GM23338 (cell line): Measurements from ENCODE around the gene HEXD. TPM values are rescaled to one million over a fixed set of nuclear protein-coding genes. Genes with fewer than 3 reads are reported as not detected.

Experiments
- ATAC-seq: fragments of 200-7000 bp; cut with Tn5 transposase; 3 replicates; pipeline ENCODE4 v1.9.1; 2020
- DNase-seq: peaks from one replicate; pipeline ENCODE4 v3.0.0-alpha.2; 2015; ENCODE audit warnings: low spot score
- H2AFZ ChIP-seq: fragments of 200-600 bp; sonication (generic); 2 replicates; pipeline ENCODE4 v1.8.0; 2016; ENCODE audit warnings: antibody characterized with exemption, mild to moderate bottlenecking, moderate library complexity
- H3F3A ChIP-seq: fragments of 200-600 bp; sonication (generic); replicated peaks from 2 replicates; pipeline ENCODE4 v1.8.0; 2017; ENCODE audit warnings: antibody characterized with exemption, mixed run types, low read depth
- H3K27ac ChIP-seq: fragments of 200-600 bp; sonication (generic); 2 replicates; pipeline ENCODE4 v1.6.1; 2016; ENCODE audit warnings: low read depth
- H3K27me3 ChIP-seq: fragments of 200-600 bp; sonication (generic); 2 replicates; pipeline ENCODE4 v1.8.0; 2016; ENCODE audit warnings: mild to moderate bottlenecking, mixed run types, moderate library complexity; ENCODE audit not compliant: insufficient read depth
- H3K36me3 ChIP-seq: fragments of 200-600 bp; sonication (generic); 2 replicates; pipeline ENCODE4 v1.8.0; 2016; ENCODE audit warnings: mild to moderate bottlenecking; ENCODE audit not compliant: insufficient read depth
- H3K4me1 ChIP-seq: fragments of 200-600 bp; sonication (generic); 2 replicates; pipeline ENCODE4 v1.8.0; 2016; ENCODE audit warnings: mild to moderate bottlenecking, moderate library complexity; ENCODE audit not compliant: insufficient read depth
- H3K4me2 ChIP-seq: fragments of 200-600 bp; sonication (generic); 2 replicates; pipeline ENCODE4 v1.7.1; 2017; ENCODE audit warnings: mixed run types
- H3K4me3 ChIP-seq: fragments of 200-600 bp; sonication (generic); 2 replicates; pipeline ENCODE4 v1.6.1; 2016; ENCODE audit warnings: mixed run types
- H3K79me2 ChIP-seq: fragments of 200-600 bp; sonication (generic); replicated peaks from 2 replicates; pipeline ENCODE4 v1.8.0; 2017; ENCODE audit warnings: mild to moderate bottlenecking; ENCODE audit not compliant: insufficient read depth
- H3K9me2 ChIP-seq: fragments of 200-600 bp; sonication (generic); 2 replicates; pipeline ENCODE4 v1.8.0; 2017; ENCODE audit not compliant: insufficient read depth
- H4K20me1 ChIP-seq: fragments of 200-600 bp; sonication (generic); replicated peaks from 2 replicates; pipeline ENCODE4 v1.8.0; 2017; ENCODE audit warnings: mild to moderate bottlenecking; ENCODE audit not compliant: insufficient read depth
- H3K27ac Mint-ChIP-seq: 2 replicates; pipeline ENCODE4 v1.8.0; 2020; ENCODE audit warnings: inconsistent platforms, mild to moderate bottlenecking, moderate library complexity, mixed read lengths
- H3K27me3 Mint-ChIP-seq: 3 replicates; pipeline ENCODE4 v1.8.0; 2022; ENCODE audit warnings: low read depth, mild to moderate bottlenecking, moderate library complexity, mixed read lengths, inconsistent platforms; ENCODE audit not compliant: insufficient read depth, poor library complexity
- H3K36me3 Mint-ChIP-seq: 3 replicates; pipeline ENCODE4 v1.8.0; 2021; ENCODE audit warnings: low read depth, mild to moderate bottlenecking, inconsistent platforms, moderate library complexity, mixed read lengths
- H3K4me1 Mint-ChIP-seq: 3 replicates; pipeline ENCODE4 v1.8.0; 2020; ENCODE audit warnings: mild to moderate bottlenecking, inconsistent platforms, mixed read lengths
- H3K4me3 Mint-ChIP-seq: 3 replicates; pipeline ENCODE4 v1.8.0; 2021; ENCODE audit warnings: moderate library complexity, mild to moderate bottlenecking, inconsistent platforms, mixed read lengths
- H3K9me3 Mint-ChIP-seq: 3 replicates; pipeline ENCODE4 v1.8.0; 2020; ENCODE audit warnings: moderate library complexity, mild to moderate bottlenecking, inconsistent platforms, mixed read lengths
- CREB1 ChIP-seq: fragments of 250-450 bp; sonication (Bioruptor Pico); IDR thresholded peaks from 2 replicates; pipeline ENCODE4 v1.5.0; 2020; ENCODE audit warnings: low read depth, mild to moderate bottlenecking, moderate library complexity
- ETS1 ChIP-seq: IDR thresholded peaks from 2 replicates; pipeline ENCODE4 v1.6.1; 2016; ENCODE audit warnings: antibody characterized with exemption
- EZH2 ChIP-seq: fragments of 200-600 bp; sonication (generic); IDR thresholded peaks from one replicate; pipeline ENCODE4 v1.8.0; 2017; ENCODE audit warnings: antibody characterized with exemption, mild to moderate bottlenecking, low read depth; ENCODE audit not compliant: unreplicated experiment
- EZH2phosphoT487 ChIP-seq: fragments of 200-600 bp; sonication (generic); IDR thresholded peaks from one replicate; pipeline ENCODE4 v1.8.1; 2018; ENCODE audit warnings: antibody characterized with exemption; ENCODE audit not compliant: unreplicated experiment
- JUNB ChIP-seq: IDR thresholded peaks from one replicate; pipeline ENCODE4 v1.6.1; 2016; ENCODE audit warnings: antibody characterized with exemption; ENCODE audit not compliant: unreplicated experiment
- NANOG ChIP-seq: IDR thresholded peaks from 2 replicates; pipeline ENCODE4 v1.6.1; 2016; ENCODE audit warnings: antibody characterized with exemption, borderline replicate concordance
- POLR2AphosphoS5 ChIP-seq: IDR thresholded peaks from 2 replicates; pipeline ENCODE4 v1.6.1; 2016; ENCODE audit warnings: antibody characterized with exemption, low read depth
- REST ChIP-seq: IDR thresholded peaks from one replicate; pipeline ENCODE4 v1.6.1; 2018; ENCODE audit warnings: antibody characterized with exemption; ENCODE audit not compliant: unreplicated experiment
- STAT1 ChIP-seq: IDR thresholded peaks from one replicate; pipeline ENCODE4 v1.6.1; 2016; ENCODE audit warnings: antibody characterized with exemption; ENCODE audit not compliant: unreplicated experiment
- ZNF114 ChIP-seq: fragments of 250-450 bp; sonication (Bioruptor Pico); IDR thresholded peaks from 2 replicates; pipeline ENCODE4 v1.5.0; 2020; ENCODE audit warnings: mild to moderate bottlenecking, moderate library complexity
- ZNF331 ChIP-seq: fragments of 250-450 bp; sonication (Bioruptor Pico); IDR thresholded peaks from 2 replicates; pipeline ENCODE4 v1.5.0; 2020; ENCODE audit warnings: low read depth, mild to moderate bottlenecking, moderate library complexity
- polyA plus RNA-seq: library from polyadenylated mRNA; unstranded; fragments of >200 nt; fragmentation: Nextera tagmentation; extraction: Ambion mirVana; gene quantifications from 2 replicates; pipeline ENCODE4 v1.2.1, GENCODE V29; 2016
- total RNA-seq: library from RNA; depleted of rRNA; stranded (reverse); fragments of >200 nt; shearing (Covaris generic); gene quantifications from 2 replicates; pipeline ENCODE4 v1.2.3, GENCODE V29; 2014
- TF ChIP-seq, protein P1 (sequence below), 2 experiments: fragments of 200-600 bp in 1 of 2; sonication (generic) in 1 of 2; conservative IDR thresholded peaks; 2 replicates each; pipeline versions ENCODE4 v1.5.1 to v1.6.1; 2016 to 2017; ENCODE audit warnings: antibody characterized with exemption in 2 of 2, low read depth in 2 of 2, mild to moderate bottlenecking in 2 of 2, moderate library complexity in 1 of 2
- TF ChIP-seq, protein P2 (sequence below): fragments of 250-450 bp; sonication (Bioruptor Pico); IDR thresholded peaks from 2 replicates; pipeline ENCODE4 v1.5.0; 2020; ENCODE audit warnings: mild to moderate bottlenecking, moderate library complexity

Gene HEXD
- total and polyA plus RNA-seq, 2 experiments from 2014 or later, result 11.9 to 31.1 TPM

- H3K36me3 Mint-ChIP-seq, result peaks cover 68% of the 10 kb centered on the region
- Histone ChIP-seq H3K27me3 (no peaks in the 10 kb centered on the region), H3K9me2 (no peaks in the 10 kb centered on the region), H2AFZ (no peak overlapping the region), H3K36me3 (peaks cover 18% of the 10 kb centered on the region), H3K27ac (no peak overlapping the region), H3K4me2 (no peak overlapping the region), H3K79me2 (no peaks in the 10 kb centered on the region), H3K4me3 (no peak overlapping the region), H4K20me1 (peaks cover 2% of the 10 kb centered on the region; the same call in 1 of the 2 replicates), H3K4me1 (no peaks in the 10 kb centered on the region), H3F3A (0 out of 2 replicates have a peak, but pooled peaks cover 3% of the 10 kb centered on the region)
- H3K27me3 Mint-ChIP-seq, result peaks cover 6% of the 10 kb centered on the region
- TF ChIP-seq POLR2AphosphoS5, result no peak
- no peak for TF ChIP-seq CREB1
- no peak for TF ChIP-seq STAT1
- no peak for TF ChIP-seq NANOG
- TF ChIP-seq, protein P1, sequence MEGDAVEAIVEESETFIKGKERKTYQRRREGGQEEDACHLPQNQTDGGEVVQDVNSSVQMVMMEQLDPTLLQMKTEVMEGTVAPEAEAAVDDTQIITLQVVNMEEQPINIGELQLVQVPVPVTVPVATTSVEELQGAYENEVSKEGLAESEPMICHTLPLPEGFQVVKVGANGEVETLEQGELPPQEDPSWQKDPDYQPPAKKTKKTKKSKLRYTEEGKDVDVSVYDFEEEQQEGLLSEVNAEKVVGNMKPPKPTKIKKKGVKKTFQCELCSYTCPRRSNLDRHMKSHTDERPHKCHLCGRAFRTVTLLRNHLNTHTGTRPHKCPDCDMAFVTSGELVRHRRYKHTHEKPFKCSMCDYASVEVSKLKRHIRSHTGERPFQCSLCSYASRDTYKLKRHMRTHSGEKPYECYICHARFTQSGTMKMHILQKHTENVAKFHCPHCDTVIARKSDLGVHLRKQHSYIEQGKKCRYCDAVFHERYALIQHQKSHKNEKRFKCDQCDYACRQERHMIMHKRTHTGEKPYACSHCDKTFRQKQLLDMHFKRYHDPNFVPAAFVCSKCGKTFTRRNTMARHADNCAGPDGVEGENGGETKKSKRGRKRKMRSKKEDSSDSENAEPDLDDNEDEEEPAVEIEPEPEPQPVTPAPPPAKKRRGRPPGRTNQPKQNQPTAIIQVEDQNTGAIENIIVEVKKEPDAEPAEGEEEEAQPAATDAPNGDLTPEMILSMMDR (conservative IDR thresholded peaks at IDR 0.05; ENCODE audit: low read depth in 2 of 2), result no peak
- TF ChIP-seq JUNB, result no peak
- TF ChIP-seq ETS1, result no peak
- TF ChIP-seq EZH2phosphoT487, result no peak
- no peak for TF ChIP-seq EZH2
- TF ChIP-seq, protein P2, sequence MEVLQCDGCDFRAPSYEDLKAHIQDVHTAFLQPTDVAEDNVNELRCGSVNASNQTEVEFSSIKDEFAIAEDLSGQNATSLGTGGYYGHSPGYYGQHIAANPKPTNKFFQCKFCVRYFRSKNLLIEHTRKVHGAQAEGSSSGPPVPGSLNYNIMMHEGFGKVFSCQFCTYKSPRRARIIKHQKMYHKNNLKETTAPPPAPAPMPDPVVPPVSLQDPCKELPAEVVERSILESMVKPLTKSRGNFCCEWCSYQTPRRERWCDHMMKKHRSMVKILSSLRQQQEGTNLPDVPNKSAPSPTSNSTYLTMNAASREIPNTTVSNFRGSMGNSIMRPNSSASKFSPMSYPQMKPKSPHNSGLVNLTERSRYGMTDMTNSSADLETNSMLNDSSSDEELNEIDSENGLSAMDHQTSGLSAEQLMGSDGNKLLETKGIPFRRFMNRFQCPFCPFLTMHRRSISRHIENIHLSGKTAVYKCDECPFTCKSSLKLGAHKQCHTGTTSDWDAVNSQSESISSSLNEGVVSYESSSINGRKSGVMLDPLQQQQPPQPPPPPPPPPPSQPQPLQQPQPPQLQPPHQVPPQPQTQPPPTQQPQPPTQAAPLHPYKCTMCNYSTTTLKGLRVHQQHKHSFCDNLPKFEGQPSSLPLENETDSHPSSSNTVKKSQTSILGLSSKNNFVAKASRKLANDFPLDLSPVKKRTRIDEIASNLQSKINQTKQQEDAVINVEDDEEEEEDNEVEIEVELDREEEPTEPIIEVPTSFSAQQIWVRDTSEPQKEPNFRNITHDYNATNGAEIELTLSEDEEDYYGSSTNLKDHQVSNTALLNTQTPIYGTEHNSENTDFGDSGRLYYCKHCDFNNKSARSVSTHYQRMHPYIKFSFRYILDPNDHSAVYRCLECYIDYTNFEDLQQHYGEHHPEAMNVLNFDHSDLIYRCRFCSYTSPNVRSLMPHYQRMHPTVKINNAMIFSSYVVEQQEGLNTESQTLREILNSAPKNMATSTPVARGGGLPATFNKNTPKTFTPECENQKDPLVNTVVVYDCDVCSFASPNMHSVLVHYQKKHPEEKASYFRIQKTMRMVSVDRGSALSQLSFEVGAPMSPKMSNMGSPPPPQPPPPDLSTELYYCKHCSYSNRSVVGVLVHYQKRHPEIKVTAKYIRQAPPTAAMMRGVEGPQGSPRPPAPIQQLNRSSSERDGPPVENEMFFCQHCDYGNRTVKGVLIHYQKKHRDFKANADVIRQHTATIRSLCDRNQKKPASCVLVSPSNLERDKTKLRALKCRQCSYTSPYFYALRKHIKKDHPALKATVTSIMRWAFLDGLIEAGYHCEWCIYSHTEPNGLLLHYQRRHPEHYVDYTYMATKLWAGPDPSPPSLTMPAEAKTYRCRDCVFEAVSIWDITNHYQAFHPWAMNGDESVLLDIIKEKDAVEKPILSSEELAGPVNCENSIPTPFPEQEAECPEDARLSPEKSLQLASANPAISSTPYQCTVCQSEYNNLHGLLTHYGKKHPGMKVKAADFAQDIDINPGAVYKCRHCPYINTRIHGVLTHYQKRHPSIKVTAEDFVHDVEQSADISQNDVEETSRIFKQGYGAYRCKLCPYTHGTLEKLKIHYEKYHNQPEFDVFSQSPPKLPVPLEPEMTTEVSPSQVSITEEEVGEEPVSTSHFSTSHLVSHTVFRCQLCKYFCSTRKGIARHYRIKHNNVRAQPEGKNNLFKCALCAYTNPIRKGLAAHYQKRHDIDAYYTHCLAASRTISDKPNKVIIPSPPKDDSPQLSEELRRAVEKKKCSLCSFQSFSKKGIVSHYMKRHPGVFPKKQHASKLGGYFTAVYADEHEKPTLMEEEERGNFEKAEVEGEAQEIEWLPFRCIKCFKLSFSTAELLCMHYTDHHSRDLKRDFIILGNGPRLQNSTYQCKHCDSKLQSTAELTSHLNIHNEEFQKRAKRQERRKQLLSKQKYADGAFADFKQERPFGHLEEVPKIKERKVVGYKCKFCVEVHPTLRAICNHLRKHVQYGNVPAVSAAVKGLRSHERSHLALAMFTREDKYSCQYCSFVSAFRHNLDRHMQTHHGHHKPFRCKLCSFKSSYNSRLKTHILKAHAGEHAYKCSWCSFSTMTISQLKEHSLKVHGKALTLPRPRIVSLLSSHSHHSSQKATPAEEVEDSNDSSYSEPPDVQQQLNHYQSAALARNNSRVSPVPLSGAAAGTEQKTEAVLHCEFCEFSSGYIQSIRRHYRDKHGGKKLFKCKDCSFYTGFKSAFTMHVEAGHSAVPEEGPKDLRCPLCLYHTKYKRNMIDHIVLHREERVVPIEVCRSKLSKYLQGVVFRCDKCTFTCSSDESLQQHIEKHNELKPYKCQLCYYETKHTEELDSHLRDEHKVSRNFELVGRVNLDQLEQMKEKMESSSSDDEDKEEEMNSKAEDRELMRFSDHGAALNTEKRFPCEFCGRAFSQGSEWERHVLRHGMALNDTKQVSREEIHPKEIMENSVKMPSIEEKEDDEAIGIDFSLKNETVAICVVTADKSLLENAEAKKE (CRISPR knock-in tag), result no peak
- TF ChIP-seq REST, result no peak
- TF ChIP-seq ZNF331 (CRISPR knock-in tag), result no peak
- no peak for TF ChIP-seq ZNF114 (CRISPR knock-in tag)
- H3K4me3 Mint-ChIP-seq, result no peak overlapping the region
- no peaks in the 10 kb centered on the region for H3K4me1 Mint-ChIP-seq
- DNase-seq (no peak), ATAC-seq (no peak)
- H3K27ac Mint-ChIP-seq, result no peak overlapping the region
- H3K9me3 Mint-ChIP-seq, result no peaks in the 10 kb centered on the region
These were observed 47.0 kb downstream of the HEXD start for GRCh38 chr17:82465023-82465603.
